HG02884 (cell line): Measurements from ENCODE around the gene MYLK.
"Not testable (repeated sequence)": the region's sequence is repeated elsewhere in the genome, so short reads cannot be mapped to it uniquely, and the experiment has no call there.

Experiments used
- ATAC-seq: cut with Tn5 transposase; IDR thresholded peaks from one replicate; pipeline ENCODE4 v1.9.1; 2021; ENCODE audit warnings: mild to moderate bottlenecking, moderate library complexity; ENCODE audit not compliant: unreplicated experiment

Gene MYLK

GRCh38 chr3:123705488-123706285 is 178.4 kb downstream of the MYLK start:
- ATAC-seq = no peak

GRCh38 chr3:123703663-123704062 is 180.5 kb downstream of the MYLK start:
- ATAC-seq = not testable (repeated sequence)

GRCh38 chr3:123702720-123703119 is 181.4 kb downstream of the MYLK start:
- no peak for ATAC-seq

DNA sequence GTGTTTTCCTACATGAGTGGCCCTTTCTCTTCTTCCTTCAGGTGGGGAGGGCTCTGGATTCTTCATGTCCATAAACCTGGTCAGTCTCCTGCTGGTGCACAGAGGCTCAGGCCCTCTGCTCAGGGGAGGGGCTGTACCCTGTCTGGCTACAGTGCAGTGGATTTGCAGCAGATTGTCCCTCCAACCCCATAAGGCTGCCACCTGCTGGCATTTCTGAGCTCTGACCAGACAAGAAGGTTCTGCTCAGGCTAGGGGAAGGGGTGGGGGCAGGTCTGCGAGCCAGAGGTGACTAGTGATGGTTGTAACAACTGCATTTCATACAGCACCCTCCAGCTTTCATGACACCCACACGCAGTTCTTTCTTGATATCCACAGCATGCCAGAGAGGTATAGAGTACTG is 182.1 kb downstream of the MYLK start:
- not testable (repeated sequence) for ATAC-seq

DNA sequence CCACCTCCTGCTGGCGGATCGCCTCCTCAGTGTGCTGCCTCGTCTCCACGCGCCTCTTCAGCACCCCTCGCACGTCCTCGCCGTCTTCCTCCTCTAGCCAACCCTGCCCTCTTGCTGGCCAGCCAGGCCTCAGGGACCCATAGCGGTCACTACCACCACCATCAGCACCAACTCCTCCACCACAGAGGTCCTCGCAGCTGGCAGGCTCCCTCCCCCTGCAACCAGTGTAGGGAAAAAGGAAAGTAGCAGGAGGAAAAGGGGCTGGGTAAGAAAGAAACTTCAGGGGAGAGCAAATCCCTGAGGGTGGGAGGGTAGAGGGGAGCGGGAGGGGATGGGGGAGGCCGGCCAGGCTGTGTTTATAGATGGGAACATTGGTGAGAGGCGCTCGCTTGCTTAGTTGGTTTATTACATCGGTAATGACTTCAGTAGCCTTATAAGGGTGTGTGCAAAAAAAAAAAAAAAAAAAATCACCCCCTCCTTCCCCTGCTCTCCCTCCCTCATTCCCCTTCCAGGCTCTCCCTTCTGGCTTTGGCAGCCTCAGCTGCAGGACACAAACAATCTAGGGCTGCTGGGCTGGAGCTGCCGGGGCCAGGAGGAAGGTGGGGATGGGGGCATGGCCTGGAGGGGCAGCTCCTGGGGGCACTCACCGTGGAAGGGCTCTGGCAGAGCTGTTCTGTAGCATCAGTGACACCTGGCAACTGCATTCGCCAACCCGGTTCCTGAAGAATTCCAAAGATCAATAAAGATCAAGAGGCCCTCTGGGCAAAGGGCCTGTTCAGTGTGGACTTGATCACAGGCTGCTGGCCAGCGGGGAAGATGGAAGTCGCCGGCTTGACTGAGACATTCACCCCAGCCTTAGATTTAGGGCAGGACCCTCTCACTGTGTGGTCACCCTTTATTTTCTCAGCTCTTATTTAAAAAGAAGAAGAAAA is 183.1 kb downstream of the MYLK start:
- no peak for ATAC-seq

GRCh38 chr3:123698813-123699212 is 185.3 kb downstream of the MYLK start:
- ATAC-seq = no peak

GRCh38 chr3:123696808-123697207 is 187.3 kb downstream of the MYLK start:
- no peak for ATAC-seq

DNA sequence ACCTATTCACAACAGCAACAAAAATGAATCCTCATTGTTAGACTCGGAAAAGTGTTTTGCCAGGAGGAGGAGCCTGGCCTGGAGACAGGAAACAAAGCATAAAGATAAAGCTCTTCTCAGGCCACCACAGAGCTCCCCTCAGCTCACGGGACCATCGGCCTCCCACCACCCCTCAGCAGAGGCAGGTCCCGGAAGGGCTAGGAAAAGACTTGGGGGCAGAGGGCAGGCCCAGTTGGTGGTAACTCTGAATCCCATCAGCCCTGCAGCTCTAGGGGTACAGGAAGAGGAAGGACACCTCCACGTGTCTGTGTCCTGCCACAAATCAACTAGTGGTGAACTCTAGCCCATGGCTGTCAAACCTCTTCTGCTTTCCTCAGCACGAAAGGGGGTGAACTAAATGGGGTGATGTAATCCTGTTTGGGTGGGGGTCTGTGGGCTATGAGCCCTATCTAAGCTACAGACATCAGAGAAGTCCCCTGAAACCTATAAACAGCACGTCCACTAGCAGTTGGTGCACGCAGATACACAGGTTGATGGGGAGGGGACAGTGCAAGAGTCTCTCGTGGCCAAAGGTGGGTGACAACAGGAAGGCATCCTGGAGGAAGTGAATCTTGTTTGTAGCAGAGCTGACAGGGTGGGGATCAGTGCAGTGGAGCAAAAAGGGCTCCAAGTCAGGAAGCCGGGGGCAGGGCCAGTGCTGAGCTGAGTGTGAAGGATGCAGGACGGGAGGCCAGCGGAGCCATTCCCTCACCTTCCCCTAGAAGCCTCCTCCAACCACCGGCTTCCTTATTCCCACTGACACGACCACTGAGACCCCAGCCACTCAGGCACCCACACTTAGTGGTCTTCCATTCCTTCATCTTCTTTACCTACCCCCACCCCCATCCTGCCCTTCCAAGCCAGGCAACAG is 188.1 kb downstream of the MYLK start:
- ATAC-seq = no peak

- ATAC-seq = no peak
Observed at GRCh38 chr3:123695152-123695551, 189.0 kb downstream of the MYLK start.

GRCh38 chr3:123694366-123695087 is 189.6 kb downstream of the MYLK start:
- no peak for ATAC-seq

DNA sequence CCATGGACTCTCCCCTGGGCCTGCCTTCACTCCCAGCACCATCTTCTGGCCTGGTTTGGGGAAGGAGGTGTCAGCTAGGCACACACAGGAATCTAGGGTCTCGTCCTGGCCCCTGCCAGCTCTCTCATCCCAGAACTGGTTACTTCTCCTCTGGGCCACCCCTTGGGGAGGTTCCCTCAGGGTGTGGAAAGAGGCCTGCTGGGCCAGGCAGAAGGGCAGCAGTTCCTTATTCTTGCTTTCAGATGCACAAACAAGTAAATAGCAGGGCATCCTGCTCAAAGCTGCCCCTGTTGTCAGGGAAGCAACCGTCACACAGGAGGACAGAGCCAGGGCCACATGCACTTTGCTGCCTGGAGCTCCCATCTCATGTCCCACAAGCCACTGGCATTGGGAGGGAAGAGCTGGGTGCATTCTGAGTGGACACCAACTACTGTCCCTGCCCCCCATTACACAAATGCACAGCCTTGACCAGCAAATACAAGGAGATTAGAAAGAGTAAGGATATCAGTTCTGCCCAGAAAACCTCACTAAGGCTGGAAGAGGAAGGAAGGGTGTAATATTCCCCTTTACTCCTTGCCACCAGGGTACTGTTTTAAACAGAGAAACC is 190.4 kb downstream of the MYLK start:
- ATAC-seq = no peak

DNA sequence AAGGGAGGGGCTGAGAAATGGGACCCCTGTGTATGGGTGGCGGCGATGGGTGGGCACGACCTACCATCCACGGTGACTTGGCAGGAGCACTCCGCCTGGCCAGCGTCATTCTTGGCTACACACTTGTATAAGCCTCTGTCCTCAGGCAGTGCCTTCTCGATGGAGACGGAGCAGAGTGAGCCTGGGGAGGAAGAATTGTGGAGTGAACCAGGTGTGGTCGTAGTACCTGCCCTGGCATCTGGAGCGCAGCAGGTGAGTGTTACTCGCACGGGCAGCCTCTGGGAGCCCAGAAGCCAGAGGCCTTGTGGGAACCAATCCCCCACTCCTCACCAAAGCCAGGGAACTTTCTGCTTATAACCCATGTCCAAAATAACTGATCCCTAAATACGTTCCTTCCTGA is 191.5 kb downstream of the MYLK start:
- no peak for ATAC-seq

DNA sequence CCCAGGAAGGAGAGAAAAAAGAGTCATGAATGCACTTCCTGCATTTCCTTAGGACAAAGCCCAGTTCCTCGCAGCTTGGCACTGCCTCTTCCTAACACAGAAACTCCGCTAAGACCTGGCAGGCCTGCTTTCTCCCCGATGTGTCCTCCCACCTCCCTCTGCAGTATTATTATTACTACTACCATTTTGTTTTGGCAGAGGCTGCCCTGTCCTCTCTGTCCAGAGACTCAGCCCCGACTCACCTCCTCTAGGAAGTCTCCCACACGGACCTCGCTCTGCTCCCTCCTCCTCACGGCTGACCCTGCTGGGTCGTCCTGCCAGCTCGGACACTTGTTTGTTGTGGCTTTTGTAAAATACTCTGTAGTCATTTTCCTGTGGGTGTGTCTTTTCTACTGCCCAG is 192.1 kb downstream of the MYLK start:
- ATAC-seq = no peak

DNA sequence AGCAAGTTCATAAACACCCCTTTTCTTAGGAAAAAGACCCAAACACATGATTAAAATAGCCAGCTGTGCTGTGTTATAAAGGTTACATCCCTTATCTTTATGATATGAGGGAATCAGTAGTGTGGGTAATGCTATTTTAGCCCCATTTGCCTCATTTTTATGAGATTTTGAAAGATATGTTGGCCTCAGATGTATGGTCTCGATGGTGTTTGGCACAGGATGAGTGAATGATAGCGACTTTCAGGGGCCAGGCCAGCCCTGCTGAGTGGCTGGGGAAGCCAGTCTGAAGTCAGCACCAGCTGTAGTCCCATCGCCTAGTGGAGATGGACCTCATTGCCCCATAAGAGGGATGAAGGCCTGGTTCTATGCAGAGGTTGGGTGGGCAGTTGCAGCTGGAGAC is 194.3 kb downstream of the MYLK start:
- ATAC-seq = no peak

- ATAC-seq = no peak
Observed at GRCh38 chr3:123688241-123688747, 195.8 kb downstream of the MYLK start.

- ATAC-seq = no peak
Observed at GRCh38 chr3:123687286-123687685, 196.8 kb downstream of the MYLK start.

DNA sequence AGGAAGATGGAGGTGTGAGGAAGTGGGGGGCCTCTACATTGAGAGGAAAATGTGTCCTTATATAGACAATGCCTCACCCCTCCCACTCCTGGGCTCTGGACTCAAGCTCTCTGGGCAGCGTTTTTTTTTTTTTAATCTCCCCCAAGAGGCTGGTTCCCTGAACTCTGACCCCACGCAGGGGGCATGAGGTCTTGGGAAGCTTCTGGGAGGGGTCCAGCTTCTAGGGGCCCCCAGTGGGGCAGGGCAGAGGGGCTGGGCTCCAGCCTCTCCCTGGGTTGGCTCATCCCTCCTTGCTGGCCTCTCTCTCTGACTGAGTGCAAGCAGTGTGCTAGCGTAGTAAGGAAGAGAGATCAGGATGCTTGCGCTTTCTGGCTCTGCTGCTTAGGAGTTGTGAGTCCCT is 197.9 kb downstream of the MYLK start:
- no peak for ATAC-seq

GRCh38 chr3:123685780-123686179 is 198.4 kb downstream of the MYLK start:
- no peak for ATAC-seq

- ATAC-seq = no peak
Observed at GRCh38 chr3:123684636-123685035, 199.5 kb downstream of the MYLK start.

GRCh38 chr3:123684209-123684608 is 199.9 kb downstream of the MYLK start:
- no peak for ATAC-seq
